ENCODE results near the gene PRXL2B. TPM values are rescaled to one million over a fixed set of nuclear protein-coding genes. Genes with fewer than 3 reads are reported as not detected.
A peak's percentile ranks its signal among the peaks of the same experiment; 100 is the strongest.
"Not testable (repeated sequence)": the region's sequence is repeated elsewhere in the genome, so short reads cannot be mapped to it uniquely, and the experiment has no call there.

Gene PRXL2B
- total RNA-seq, 2 donors from 2014 or later = 20.3 to 25.8 TPM

GRCh38 chr1:2574350-2574749 is 12.2 kb upstream of the PRXL2B start:
- DNase-seq (ENCODE audit: low spot score) = no peak
- H3K27me3 ChIP-seq (replicated peaks; ENCODE audit: insufficient read depth) = no peaks in the 10 kb centered on the region
- H3K36me3 ChIP-seq = no peaks in the 10 kb centered on the region
- no peak overlapping the region for H3K4me3 ChIP-seq
- peaks cover 9% of the 10 kb centered on the region for H3K4me1 ChIP-seq (replicated peaks)
- H3K9me3 ChIP-seq = no peaks in the 10 kb centered on the region
- H3K27ac ChIP-seq = no peak overlapping the region
- 83% methylated on average over 9 of the region's 9 CpGs for WGBS
- no peak for TF ChIP-seq POLR2AphosphoS5 (IDR thresholded peaks at IDR 0.05)
- no peak for TF ChIP-seq CTCF (IDR thresholded peaks at IDR 0.05)
- TF ChIP-seq POLR2A (IDR thresholded peaks at IDR 0.05) = no peak
- intact Hi-C loops (cut with DNase I) = no loop called here

GRCh38 chr1:2575801-2576663 is 10.5 kb upstream of the PRXL2B start:
- Histone ChIP-seq H3K27ac (no peak overlapping the region), H3K4me3 (no peak overlapping the region), H3K4me1 (replicated peaks) (peaks cover 9% of the 10 kb centered on the region), H3K27me3 (replicated peaks; ENCODE audit: insufficient read depth) (no peaks in the 10 kb centered on the region), H3K9me3 (no peaks in the 10 kb centered on the region), H3K36me3 (no peaks in the 10 kb centered on the region)
- no peak for DNase-seq (ENCODE audit: low spot score)
- TF ChIP-seq POLR2A (IDR thresholded peaks at IDR 0.05) = no peak
- no peak for TF ChIP-seq CTCF (IDR thresholded peaks at IDR 0.05)
- intact Hi-C loops (cut with DNase I) = no loop called here
- WGBS = 85% methylated on average over 23 of the region's 23 CpGs

- H3K27me3 ChIP-seq (replicated peaks; ENCODE audit: insufficient read depth); DNase-seq (ENCODE audit: low spot score): not testable (repeated sequence)
- H3K4me3 ChIP-seq = peak overlapping the region in 1 of 2 donors; percentile 11
These were observed 9.0 kb upstream of the PRXL2B start for GRCh38 chr1:2577565-2578075.

GRCh38 chr1:2578758-2579118 is 7.8 kb upstream of the PRXL2B start:
- H3K36me3 ChIP-seq = no peaks in the 10 kb centered on the region
- H3K27me3 ChIP-seq (replicated peaks; ENCODE audit: insufficient read depth) = no peaks in the 10 kb centered on the region
- no peak for DNase-seq (ENCODE audit: low spot score)
- no peaks in the 10 kb centered on the region for H3K9me3 ChIP-seq
- peaks cover 9% of the 10 kb centered on the region for H3K4me1 ChIP-seq (replicated peaks)
- no peak overlapping the region for H3K4me3 ChIP-seq
- H3K27ac ChIP-seq = peak overlapping the region; percentile 63 to 74
- intact Hi-C loops (cut with DNase I) = no loop called here
- WGBS = 47% methylated on average over 4 of the region's 4 CpGs
- TF ChIP-seq POLR2A (IDR thresholded peaks at IDR 0.05) (no peak), POLR2AphosphoS5 (IDR thresholded peaks at IDR 0.05) (no peak)

More at GRCh38 chr1:2577565-2578075, 9.0 kb upstream of the PRXL2B start:
- intact Hi-C loops (cut with DNase I); H3K4me1 ChIP-seq (replicated peaks); H3K36me3 ChIP-seq; H3K9me3 ChIP-seq: not testable (repeated sequence)
- peak overlapping the region; percentile 63 to 74 for H3K27ac ChIP-seq
- WGBS = 79% methylated on average over 23 of the region's 23 CpGs

GRCh38 chr1:2580691-2581090 is 5.9 kb upstream of the PRXL2B start:
- peaks cover 19% of the 10 kb centered on the region for H3K4me1 ChIP-seq (replicated peaks)
- H3K36me3 ChIP-seq = no peaks in the 10 kb centered on the region
- intact Hi-C loops (cut with DNase I) = loop anchor here (10.0 kb wide), 1 partner anchor 386 kb away; the partner anchor contains the start of gene FAAP20

More at GRCh38 chr1:2580691-2581090, 5.9 kb upstream of the PRXL2B start:
- H3K9me3 ChIP-seq = no peaks in the 10 kb centered on the region
- no peak overlapping the region for H3K4me3 ChIP-seq
- DNase-seq (ENCODE audit: low spot score) = no peak
- H3K27me3 ChIP-seq (replicated peaks; ENCODE audit: insufficient read depth) = no peaks in the 10 kb centered on the region
- no peak overlapping the region for H3K27ac ChIP-seq
- TF ChIP-seq POLR2AphosphoS5 (IDR thresholded peaks at IDR 0.05) (no peak), CTCF (IDR thresholded peaks at IDR 0.05) (no peak), POLR2A (IDR thresholded peaks at IDR 0.05) (no peak)
- WGBS = 78% methylated on average over 10 of the region's 10 CpGs
